Activated CD8-positive, alpha-beta T cell treated with anti-CD3 and anti-CD28 coated beads for 36 hours (primary cell): ENCODE data around the gene SYNM. TPM values are rescaled to one million over a fixed set of nuclear protein-coding genes. Genes with fewer than 3 reads are reported as not detected.
A peak's percentile ranks its signal among the peaks of the same experiment; 100 is the strongest.

Source experiments
- ATAC-seq: fragments of 200-7000 bp; cut with Tn5 transposase; one replicate; pipeline ENCODE4 v1.10.0; 2021; ENCODE audit warnings: mild to moderate bottlenecking, moderate library complexity
- CTCF ChIA-PET: fragments of 350-600 bp; sonication (Branson Sonifier 250); formaldehyde crosslinking; loops from one replicate; lab custom pipeline; 2021; ENCODE audit warnings: antibody characterized with exemption; lab: Charles Lee
- POLR2A ChIA-PET: fragments of 350-600 bp; sonication (Branson Sonifier 250); formaldehyde crosslinking; loops from one replicate; lab custom pipeline; 2021; ENCODE audit warnings: antibody characterized with exemption; lab: Charles Lee
- DNase-seq: peaks from one replicate; pipeline ENCODE4 v3.0.0-alpha.2; 2020
- H3K27ac Mint-ChIP-seq: one replicate; pipeline ENCODE4 v1.8.0; 2021; ENCODE audit warnings: mild to moderate bottlenecking, mixed read lengths
- H3K27me3 Mint-ChIP-seq: one replicate; pipeline ENCODE4 v1.8.0; 2021; ENCODE audit warnings: mixed read lengths
- H3K36me3 Mint-ChIP-seq: one replicate; pipeline ENCODE4 v1.8.0; 2021; ENCODE audit warnings: low read depth, mixed read lengths
- H3K4me1 Mint-ChIP-seq: one replicate; pipeline ENCODE4 v1.8.0; 2021; ENCODE audit warnings: low read depth, mixed read lengths
- H3K4me3 Mint-ChIP-seq: one replicate; pipeline ENCODE4 v1.8.0; 2021; ENCODE audit warnings: mild to moderate bottlenecking, moderate library complexity, mixed read lengths
- H3K9me3 Mint-ChIP-seq: one replicate; pipeline ENCODE4 v1.8.0; 2021; ENCODE audit warnings: mixed read lengths
- intact Hi-C: fragments of 100-400 bp; cut with micrococcal nuclease; formaldehyde crosslinking; loops from one replicate; pipeline ENCODE4 v1.10.0; 2022
- total RNA-seq, 2 experiments: library from RNA; stranded (reverse); gene quantifications; one replicate each; pipeline ENCODE4 v1.2.3, GENCODE V29; 2021
- TF ChIP-seq, protein P1 (sequence below): fragments of 200-600 bp; IDR thresholded peaks from one replicate; pipeline ENCODE4 v1.8.0; 2022; ENCODE audit warnings: antibody characterized with exemption, mild to moderate bottlenecking

SYNM gene
- total RNA-seq, 2 experiments from 2014 or later = 0.63 to 0.69 TPM

DNA sequence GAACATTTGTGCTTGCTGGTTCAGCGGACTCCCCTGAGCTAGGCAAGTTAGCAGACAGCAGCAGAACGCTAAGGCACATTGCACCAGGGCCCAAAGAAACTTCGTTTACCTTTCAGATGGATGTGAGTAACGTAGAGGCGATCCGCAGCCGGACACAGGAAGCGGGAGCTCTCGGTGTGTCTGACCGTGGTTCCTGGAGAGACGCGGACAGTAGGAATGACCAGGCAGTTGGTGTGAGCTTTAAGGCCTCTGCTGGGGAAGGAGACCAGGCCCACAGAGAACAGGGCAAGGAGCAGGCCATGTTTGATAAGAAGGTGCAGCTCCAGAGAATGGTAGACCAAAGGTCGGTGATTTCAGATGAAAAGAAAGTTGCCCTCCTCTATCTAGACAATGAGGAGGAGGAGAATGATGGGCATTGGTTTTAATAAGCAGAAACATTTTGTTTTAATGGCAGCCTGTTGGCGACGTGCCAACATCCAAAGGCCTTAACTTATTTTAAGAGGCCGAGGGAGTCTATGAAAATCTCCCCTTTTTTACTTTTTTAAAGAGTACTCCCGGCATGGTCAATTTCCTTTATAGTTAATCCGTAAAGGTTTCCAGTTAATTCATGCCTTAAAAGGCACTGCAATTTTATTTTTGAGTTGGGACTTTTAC lies 27.9 kb downstream of the SYNM start:
- POLR2A ChIA-PET = no interaction called here
- Mint-ChIP-seq H3K9me3 (no peaks in the 10 kb centered on the region), H3K4me1 (peaks cover 2% of the 10 kb centered on the region), H3K27me3 (no peaks in the 10 kb centered on the region), H3K27ac (no peak overlapping the region), H3K36me3 (no peaks in the 10 kb centered on the region), H3K4me3 (no peak overlapping the region)
- CTCF ChIA-PET = no interaction called here
- DNase-seq (no peak), ATAC-seq (no peak)
- TF ChIP-seq, protein P1, sequence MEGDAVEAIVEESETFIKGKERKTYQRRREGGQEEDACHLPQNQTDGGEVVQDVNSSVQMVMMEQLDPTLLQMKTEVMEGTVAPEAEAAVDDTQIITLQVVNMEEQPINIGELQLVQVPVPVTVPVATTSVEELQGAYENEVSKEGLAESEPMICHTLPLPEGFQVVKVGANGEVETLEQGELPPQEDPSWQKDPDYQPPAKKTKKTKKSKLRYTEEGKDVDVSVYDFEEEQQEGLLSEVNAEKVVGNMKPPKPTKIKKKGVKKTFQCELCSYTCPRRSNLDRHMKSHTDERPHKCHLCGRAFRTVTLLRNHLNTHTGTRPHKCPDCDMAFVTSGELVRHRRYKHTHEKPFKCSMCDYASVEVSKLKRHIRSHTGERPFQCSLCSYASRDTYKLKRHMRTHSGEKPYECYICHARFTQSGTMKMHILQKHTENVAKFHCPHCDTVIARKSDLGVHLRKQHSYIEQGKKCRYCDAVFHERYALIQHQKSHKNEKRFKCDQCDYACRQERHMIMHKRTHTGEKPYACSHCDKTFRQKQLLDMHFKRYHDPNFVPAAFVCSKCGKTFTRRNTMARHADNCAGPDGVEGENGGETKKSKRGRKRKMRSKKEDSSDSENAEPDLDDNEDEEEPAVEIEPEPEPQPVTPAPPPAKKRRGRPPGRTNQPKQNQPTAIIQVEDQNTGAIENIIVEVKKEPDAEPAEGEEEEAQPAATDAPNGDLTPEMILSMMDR = no peak
- intact Hi-C loops = no loop called here

DNA sequence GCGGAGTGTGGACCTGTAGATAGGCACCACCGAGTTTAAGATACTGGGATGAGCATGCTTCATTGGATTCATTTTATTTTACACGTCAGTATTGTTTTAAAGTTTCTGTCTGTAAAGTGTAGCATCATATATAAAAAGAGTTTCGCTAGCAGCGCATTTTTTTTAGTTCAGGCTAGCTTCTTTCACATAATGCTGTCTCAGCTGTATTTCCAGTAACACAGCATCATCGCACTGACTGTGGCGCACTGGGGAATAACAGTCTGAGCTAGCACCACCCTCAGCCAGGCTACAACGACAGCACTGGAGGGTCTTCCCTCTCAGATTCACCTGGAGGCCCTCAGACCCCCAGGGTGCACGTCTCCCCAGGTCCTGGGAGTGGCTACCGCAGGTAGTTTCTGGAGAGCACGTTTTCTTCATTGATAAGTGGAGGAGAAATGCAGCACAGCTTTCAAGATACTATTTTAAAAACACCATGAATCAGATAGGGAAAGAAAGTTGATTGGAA lies 29.5 kb downstream of the SYNM start:
- Mint-ChIP-seq H3K4me1 (peaks cover 2% of the 10 kb centered on the region), H3K36me3 (no peaks in the 10 kb centered on the region), H3K4me3 (no peak overlapping the region), H3K9me3 (no peaks in the 10 kb centered on the region), H3K27ac (no peak overlapping the region), H3K27me3 (no peaks in the 10 kb centered on the region)
- TF ChIP-seq, protein P1 = no peak
- no peak for ATAC-seq
- intact Hi-C loops = no loop called here
- no peak for DNase-seq
- ChIA-PET CTCF (no interaction called here), POLR2A (no interaction called here)

DNA sequence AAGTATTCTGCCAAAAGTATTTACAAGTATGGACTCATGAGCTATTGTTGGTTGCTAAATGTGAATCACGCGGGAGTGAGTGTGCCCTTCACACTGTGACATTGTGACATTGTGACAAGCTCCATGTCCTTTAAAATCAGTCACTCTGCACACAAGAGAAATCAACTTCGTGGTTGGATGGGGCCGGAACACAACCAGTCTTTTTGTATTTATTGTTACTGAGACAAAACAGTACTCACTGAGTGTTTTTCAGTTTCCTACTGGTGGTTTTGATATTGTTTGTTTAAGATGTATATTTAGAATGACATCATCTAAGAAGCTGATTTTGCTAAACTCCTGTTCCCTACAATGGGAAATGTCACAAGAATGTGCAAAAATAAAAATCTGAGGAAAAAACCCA lies 30.3 kb downstream of the SYNM start:
- Mint-ChIP-seq H3K36me3 (no peaks in the 10 kb centered on the region), H3K4me3 (no peak overlapping the region), H3K9me3 (no peaks in the 10 kb centered on the region), H3K27me3 (no peaks in the 10 kb centered on the region), H3K4me1 (peaks cover 2% of the 10 kb centered on the region), H3K27ac (no peak overlapping the region)
- intact Hi-C loops = no loop called here
- TF ChIP-seq, protein P1 = no peak
- no peak for ATAC-seq
- ChIA-PET CTCF (no interaction called here), POLR2A (no interaction called here)
- peak; percentile 7 for DNase-seq

DNA sequence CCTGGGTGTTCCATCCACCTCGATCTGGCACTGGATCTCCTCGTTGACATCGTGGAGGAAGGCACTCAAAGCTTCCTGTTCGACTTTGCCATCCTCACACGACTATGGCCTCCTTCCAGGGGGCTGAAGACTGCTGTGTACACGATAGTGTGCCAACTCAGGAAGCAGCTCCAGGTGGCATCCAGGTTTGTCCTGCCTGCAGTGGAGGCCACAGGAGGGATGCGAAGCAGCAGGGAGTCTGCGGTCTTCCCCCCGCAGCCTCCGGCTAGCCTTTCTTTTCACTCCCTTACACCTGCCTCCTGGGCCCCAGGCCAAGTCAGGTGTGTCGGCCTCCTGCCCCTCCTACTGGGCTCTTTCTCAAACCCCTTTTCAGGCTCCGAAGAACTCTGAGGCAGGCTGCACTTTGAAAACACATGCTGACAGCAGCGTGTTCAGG lies 32.2 kb downstream of the SYNM start:
- Mint-ChIP-seq H3K4me1 (no peaks in the 10 kb centered on the region), H3K27ac (no peak overlapping the region), H3K27me3 (no peaks in the 10 kb centered on the region), H3K36me3 (no peaks in the 10 kb centered on the region), H3K9me3 (no peaks in the 10 kb centered on the region), H3K4me3 (no peak overlapping the region)
- intact Hi-C loops = no loop called here
- no peak for ATAC-seq
- ChIA-PET POLR2A (no interaction called here), CTCF (no interaction called here)
- no peak for DNase-seq
- TF ChIP-seq, protein P1 = no peak

DNA sequence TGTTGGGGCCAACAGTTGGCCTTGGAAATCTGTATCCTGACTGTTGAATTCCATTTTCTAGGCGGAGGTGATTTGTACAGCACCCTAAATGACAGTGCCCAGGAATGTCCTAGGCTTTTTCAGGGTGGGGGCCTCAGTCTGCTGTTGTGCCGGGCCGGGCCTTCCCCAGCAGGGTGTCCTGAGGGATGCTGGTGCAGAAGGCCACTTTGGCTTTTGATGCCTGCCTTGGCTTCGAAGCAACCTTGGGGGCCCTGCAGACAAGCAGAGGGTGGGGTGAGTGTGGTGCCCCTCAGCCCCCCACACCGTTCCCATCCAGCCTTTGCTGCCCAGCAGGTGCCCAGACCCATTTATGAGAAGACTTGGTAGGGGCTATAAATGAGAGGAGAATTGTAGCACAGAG lies 33.0 kb downstream of the SYNM start:
- intact Hi-C loops = no loop called here
- ChIA-PET POLR2A (no interaction called here), CTCF (no interaction called here)
- H3K27me3 Mint-ChIP-seq = no peaks in the 10 kb centered on the region
- no peaks in the 10 kb centered on the region for H3K36me3 Mint-ChIP-seq
- H3K9me3 Mint-ChIP-seq = no peaks in the 10 kb centered on the region
- H3K27ac Mint-ChIP-seq = no peak overlapping the region
- no peaks in the 10 kb centered on the region for H3K4me1 Mint-ChIP-seq
- H3K4me3 Mint-ChIP-seq = no peak overlapping the region
- TF ChIP-seq, protein P1 = no peak
- DNase-seq (no peak), ATAC-seq (no peak)
